IMR-90 (cell line): ENCODE data around the gene NHEJ1. TPM values are rescaled to one million over a fixed set of nuclear protein-coding genes. Genes with fewer than 3 reads are reported as not detected.

Source experiments
- ATAC-seq: fragments of 200-7000 bp; cut with Tn5 transposase; 2 replicates; pipeline ENCODE4 v1.9.1; 2020; ENCODE audit warnings: low read depth, mild to moderate bottlenecking, moderate library complexity
- BruUV-seq: library from RNA; stranded (reverse); fragments of 400-500 nt; replicated peaks from 2 replicates; lab custom pipeline; 2021; lab: Mats Ljungman, UMichigan
- CTCF ChIA-PET: fragments of 300-600 bp; formaldehyde crosslinking; extraction: SDS; loops from one replicate; lab custom pipeline; 2021; ENCODE audit warnings: antibody characterized with exemption; lab: Yijun Ruan, JAX
- POLR2A ChIA-PET: fragments of 300-600 bp; sonication (Branson Sonifier 250); formaldehyde crosslinking; loops from one replicate; lab custom pipeline; 2022; ENCODE audit warnings: antibody characterized with exemption; ENCODE audit not compliant: unreplicated experiment; lab: Charles Lee
- DNase-seq: peaks from one replicate; pipeline ENCODE4 v3.0.0; 2013
- H2AFZ ChIP-seq: replicated peaks from 2 replicates; pipeline ENCODE3; 2013; ENCODE audit warnings: low read length, mild to moderate bottlenecking; ENCODE audit not compliant: poor library complexity
- H2AK5ac ChIP-seq: 2 replicates; pipeline ENCODE4 v1.6.1; 2013; ENCODE audit warnings: low read depth, low read length, inconsistent platforms
- H2AK9ac ChIP-seq: replicated peaks from 2 replicates; pipeline ENCODE3; 2013; ENCODE audit warnings: mild to moderate bottlenecking, low read depth, low read length, moderate library complexity; ENCODE audit not compliant: poor library complexity
- H2BK120ac ChIP-seq: 2 replicates; pipeline ENCODE4 v1.6.1; 2013; ENCODE audit warnings: low read depth, low read length, inconsistent platforms
- H2BK15ac ChIP-seq: 3 replicates; pipeline ENCODE4 v1.6.1; 2013; ENCODE audit warnings: low read depth, low read length, inconsistent platforms
- H2BK20ac ChIP-seq: 2 replicates; pipeline ENCODE4 v1.6.1; 2013; ENCODE audit warnings: low read depth, mild to moderate bottlenecking, inconsistent platforms, low read length, moderate library complexity
- H2BK5ac ChIP-seq: 2 replicates; pipeline ENCODE4 v1.6.1; 2013; ENCODE audit warnings: mild to moderate bottlenecking, low read depth, low read length, inconsistent platforms; ENCODE audit not compliant: poor library complexity, severe bottlenecking
- H3K14ac ChIP-seq: replicated peaks from 2 replicates; pipeline ENCODE4 v1.6.1; 2013; ENCODE audit warnings: low read depth, low read length, inconsistent platforms
- H3K18ac ChIP-seq: 2 replicates; pipeline ENCODE4 v1.6.1; 2013; ENCODE audit warnings: low read depth, low read length, control low read depth
- H3K23ac ChIP-seq: 2 replicates; pipeline ENCODE4 v1.6.1; 2013; ENCODE audit warnings: low read depth, low read length, inconsistent platforms
- H3K27ac ChIP-seq: 2 replicates; pipeline ENCODE4 v1.5.1; 2013; ENCODE audit warnings: mild to moderate bottlenecking, control low read depth, low read length; ENCODE audit not compliant: insufficient read depth
- H3K27me3 ChIP-seq: 2 replicates; pipeline ENCODE4 v1.6.1; 2013; ENCODE audit warnings: low read length; ENCODE audit not compliant: control insufficient read depth, insufficient read depth
- H3K36me3 ChIP-seq: 2 replicates; pipeline ENCODE4 v1.6.1; 2013; ENCODE audit warnings: low read length, mixed read lengths; ENCODE audit not compliant: control insufficient read depth, insufficient read depth
- H3K4ac ChIP-seq: 2 replicates; pipeline ENCODE4 v1.6.1; 2013; ENCODE audit warnings: low read depth, low read length, inconsistent platforms
- H3K4me1 ChIP-seq: 2 replicates; pipeline ENCODE4 v1.6.1; 2013; ENCODE audit warnings: low read length, mixed read lengths; ENCODE audit not compliant: control insufficient read depth, insufficient read depth
- H3K4me2 ChIP-seq: 2 replicates; pipeline ENCODE4 v1.6.1; 2013; ENCODE audit warnings: low read depth, mild to moderate bottlenecking, control low read depth, low read length, moderate library complexity
- H3K4me3 ChIP-seq: 2 replicates; pipeline ENCODE4 v1.5.1; 2013; ENCODE audit warnings: low read depth, mild to moderate bottlenecking, control low read depth, low read length, moderate library complexity; ENCODE audit not compliant: insufficient read depth
- H3K56ac ChIP-seq: 2 replicates; pipeline ENCODE4 v1.6.1; 2013; ENCODE audit warnings: low read length, inconsistent platforms; ENCODE audit not compliant: insufficient read depth; ENCODE audit errors: extremely low read depth
- H3K79me1 ChIP-seq, 2 experiments: 2 replicates each; pipeline ENCODE4 v1.6.1; 2013; ENCODE audit warnings: low read length in 2 of 2, inconsistent platforms in 1 of 2, low read depth in 1 of 2
- H3K9ac ChIP-seq: 2 replicates; pipeline ENCODE4 v1.6.1; 2013; ENCODE audit warnings: low read depth, low read length, control low read depth
- H3K9me1 ChIP-seq: 2 replicates; pipeline ENCODE4 v1.6.1; 2013; ENCODE audit warnings: low read length, inconsistent platforms; ENCODE audit not compliant: insufficient read depth
- H3K9me3 ChIP-seq: 2 replicates; pipeline ENCODE4 v1.6.1; 2013; ENCODE audit warnings: low read length; ENCODE audit not compliant: control insufficient read depth, insufficient read depth
- H4K20me1 ChIP-seq: 2 replicates; pipeline ENCODE4 v1.6.1; 2013; ENCODE audit warnings: low read length, inconsistent platforms; ENCODE audit not compliant: insufficient read depth
- H4K5ac ChIP-seq: 2 replicates; pipeline ENCODE4 v1.6.1; 2013; ENCODE audit warnings: mild to moderate bottlenecking, low read depth, low read length, control low read depth
- H4K8ac ChIP-seq, 2 experiments: 2 replicates each; pipeline ENCODE4 v1.6.1; 2013; ENCODE audit warnings: low read depth in 2 of 2, low read length in 2 of 2, control low read depth in 1 of 2, inconsistent platforms in 1 of 2
- H4K91ac ChIP-seq: 2 replicates; pipeline ENCODE4 v1.6.1; 2013; ENCODE audit warnings: low read depth, low read length, inconsistent platforms; ENCODE audit not compliant: insufficient read depth
- BHLHE40 ChIP-seq: fragments of 150-350 bp; IDR thresholded peaks from 2 replicates; pipeline ENCODE4 v1.6.1; 2016; ENCODE audit warnings: mild to moderate bottlenecking, low read depth, low read length
- CEBPB ChIP-seq: IDR thresholded peaks from 2 replicates; pipeline ENCODE4 v1.6.1; 2012; ENCODE audit warnings: low read depth, low read length, improper control_type of control experiment
- CHD1 ChIP-seq: IDR thresholded peaks from 2 replicates; pipeline ENCODE4 v1.6.1; 2012; ENCODE audit warnings: low read depth, low read length, improper control_type of control experiment
- CTCF ChIP-seq: conservative IDR thresholded peaks from 2 replicates; pipeline ENCODE4 v1.5.1; 2012; ENCODE audit warnings: mild to moderate bottlenecking, low read depth, low read length, improper control_type of control experiment
- ELK1 ChIP-seq: fragments of 150-350 bp; IDR thresholded peaks from 2 replicates; pipeline ENCODE4 v1.6.1; 2016; ENCODE audit warnings: low read depth, mild to moderate bottlenecking, low read length, moderate library complexity, borderline replicate concordance
- FOS ChIP-seq: fragments of 150-350 bp; IDR thresholded peaks from 2 replicates; pipeline ENCODE4 v1.6.1; 2016; ENCODE audit warnings: low read depth, low read length
- MXI1 ChIP-seq: IDR thresholded peaks from 2 replicates; pipeline ENCODE4 v1.6.1; 2012; ENCODE audit warnings: low read depth, mild to moderate bottlenecking, low read length, moderate library complexity, borderline replicate concordance
- NFE2L2 ChIP-seq: fragments of 150-350 bp; IDR thresholded peaks from 2 replicates; pipeline ENCODE4 v1.6.1; 2016; ENCODE audit warnings: low read depth, mild to moderate bottlenecking, low read length
- POLR2A ChIP-seq: IDR thresholded peaks from 2 replicates; pipeline ENCODE4 v1.6.1; 2012; ENCODE audit warnings: mild to moderate bottlenecking, low read depth, low read length
- RAD21 ChIP-seq: IDR thresholded peaks from 2 replicates; pipeline ENCODE4 v1.6.1; 2012; ENCODE audit warnings: low read length, improper control_type of control experiment
- RFX5 ChIP-seq: IDR thresholded peaks from 2 replicates; pipeline ENCODE4 v1.8.0; 2012; ENCODE audit warnings: low read depth, mild to moderate bottlenecking, low read length, moderate library complexity
- SMC3 ChIP-seq: fragments of 150-350 bp; IDR thresholded peaks from 2 replicates; pipeline ENCODE4 v1.6.1; 2016; ENCODE audit warnings: low read depth, mild to moderate bottlenecking, antibody characterized with exemption, low read length, moderate library complexity
- USF2 ChIP-seq: fragments of 150-350 bp; IDR thresholded peaks from 2 replicates; pipeline ENCODE4 v1.6.1; 2017; ENCODE audit warnings: mild to moderate bottlenecking, antibody characterized with exemption, low read length, low read depth
- WGBS, 2 experiments: methylation state at CpG; one replicate each; pipeline versions ENCODE4 v1.1.5 to v1.1.7; 2013; ENCODE audit warnings: missing lambda C conversion rate in 2 of 2; ENCODE audit not compliant: insufficient read length in 1 of 2; ENCODE audit errors: extremely low coverage in 2 of 2; 5-methylcytosine and 5-hydroxymethylcytosine counted together
- dilution Hi-C: fragments of 300-500 bp; cut with HindIII; formaldehyde crosslinking; loops from one replicate; pipeline ENCODE4 v1.14.3; 2018; ENCODE audit warnings: low sequenced_read_pairs; ENCODE audit not compliant: unreplicated experiment
- in situ Hi-C: fragments of 300-500 bp; cut with MboI; formaldehyde crosslinking; loops from 3 replicates; pipeline ENCODE4 v1.14.3; 2019; ENCODE audit warnings: low sequenced_read_pairs, inconsistent platforms, mixed read lengths
- intact Hi-C: fragments of 100-400 bp; cut with micrococcal nuclease; formaldehyde crosslinking; loops from 2 replicates; pipeline ENCODE4 v1.10.0; 2022
- polyA plus RNA-seq, 3 experiments: library from polyadenylated mRNA; depleted of rRNA; stranded (reverse); fragments of >200 nt; gene quantifications; 2 replicates each; pipeline ENCODE4 v1.2.3, GENCODE V29; 2012; ENCODE audit warnings: low replicate concordance in 1 of 3
- total RNA-seq: library from RNA; depleted of rRNA; stranded (reverse); fragments of >200 nt; gene quantifications from 2 replicates; pipeline ENCODE4 v1.2.3, GENCODE V29; 2012

NHEJ1 gene
- total and polyA plus RNA-seq, 2 of the 4 experiments (the other 2 are of a cell fraction) = 12.5 to 23.1 TPM

- no peak for TF ChIP-seq RFX5
- TF ChIP-seq CTCF = no peak
- TF ChIP-seq ELK1 = no peak
- no peak for TF ChIP-seq SMC3
- TF ChIP-seq NFE2L2 = no peak
- no peak for TF ChIP-seq POLR2A
- no peak for TF ChIP-seq BHLHE40
- TF ChIP-seq CEBPB = no peak
- no peak for TF ChIP-seq USF2
- TF ChIP-seq RAD21 = no peak
- no peak for TF ChIP-seq CHD1
- TF ChIP-seq MXI1 = no peak
- no peak for TF ChIP-seq FOS
- Histone ChIP-seq H3K4me2 (no peak overlapping the region), H3K27ac (no peak overlapping the region), H2BK15ac (no peak overlapping the region), H3K4me3 (no peak overlapping the region), H3K56ac (no peak overlapping the region), H4K5ac (no peak overlapping the region), H3K14ac (no peak overlapping the region), H2AK5ac (no peak overlapping the region), H4K91ac (no peak overlapping the region), H3K18ac (no peak overlapping the region), H3K9me1 (0 out of 2 replicates have a peak, but pooled peaks cover 2% of the 10 kb centered on the region), H4K20me1 (peaks cover 14% of the 10 kb centered on the region; the same call in 1 of the 2 replicates), H2BK120ac (no peak overlapping the region), H2BK5ac (no peak overlapping the region), H3K4me1 (0 out of 2 replicates have a peak, but pooled peaks cover 3% of the 10 kb centered on the region), H3K36me3 (peaks cover 43% of the 10 kb centered on the region), H2BK20ac (no peak overlapping the region), H3K4ac (no peak overlapping the region), H3K9me3 (no peaks in the 10 kb centered on the region), H4K8ac (no peak overlapping the region), H3K27me3 (no peaks in the 10 kb centered on the region), H3K23ac (no peak overlapping the region), H2AFZ (no peak overlapping the region), H3K79me1 (peaks cover 28 to 34% of the 10 kb centered on the region in 2 experiments), H3K9ac (no peak overlapping the region), H2AK9ac (peak overlapping the region; percentile 34)
- BruUV-seq = TSS peak; percentile 41
- POLR2A ChIA-PET = no interaction called here
- dilution Hi-C loops = no loop called here
- CTCF ChIA-PET = no interaction called here
- intact Hi-C loops = no loop called here
- ATAC-seq (no peak), DNase-seq (no peak)
- WGBS, 2 experiments = 100% methylated on average over 1 of the region's 6 CpGs; no CpG with 5 or more reads in 1 of the 2 experiments
- in situ Hi-C loops = no loop called here
Observed at GRCh38 chr2:219183151-219183772, 22.6 kb upstream of the NHEJ1 start.
